ENCODE data around the gene LCN15. TPM values are rescaled to one million over a fixed set of nuclear protein-coding genes. Genes with fewer than 3 reads are reported as not detected.

LCN15 gene
- total RNA-seq, 1 experiment from 2014 or later, result not detected

DNA sequence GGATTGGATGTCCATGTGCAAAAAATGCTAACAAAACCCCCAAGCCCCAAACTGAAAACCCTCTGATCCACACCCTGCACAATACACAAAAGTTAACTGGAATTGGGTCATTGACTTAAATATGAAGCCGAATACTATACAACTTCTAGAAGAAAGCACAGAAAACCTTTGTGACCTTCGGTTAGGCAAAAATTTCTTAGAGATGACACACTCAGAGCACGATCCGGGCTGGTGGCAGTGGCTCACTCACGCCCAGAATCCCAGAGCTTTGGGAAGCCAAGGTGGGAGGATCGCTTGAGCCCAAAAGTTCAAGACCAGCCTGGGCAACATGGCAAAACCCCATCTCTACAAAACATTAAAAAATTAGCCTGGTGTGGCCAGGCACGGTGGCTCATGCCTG lies 53.8 kb downstream of the LCN15 start:
- Mint-ChIP-seq H3K4me3 (ENCODE audit: low read depth, unreplicated experiment) (no peak overlapping the region), H3K9me3 (ENCODE audit: low read depth, unreplicated experiment) (no peaks in the 10 kb centered on the region), H3K27ac (ENCODE audit: unreplicated experiment) (no peak overlapping the region), H3K36me3 (ENCODE audit: insufficient read depth, unreplicated experiment) (no peaks in the 10 kb centered on the region), H3K4me1 (ENCODE audit: low read depth, unreplicated experiment) (no peaks in the 10 kb centered on the region), H3K27me3 (ENCODE audit: unreplicated experiment) (peaks cover 9% of the 10 kb centered on the region)
- TF ChIP-seq, protein P1, sequence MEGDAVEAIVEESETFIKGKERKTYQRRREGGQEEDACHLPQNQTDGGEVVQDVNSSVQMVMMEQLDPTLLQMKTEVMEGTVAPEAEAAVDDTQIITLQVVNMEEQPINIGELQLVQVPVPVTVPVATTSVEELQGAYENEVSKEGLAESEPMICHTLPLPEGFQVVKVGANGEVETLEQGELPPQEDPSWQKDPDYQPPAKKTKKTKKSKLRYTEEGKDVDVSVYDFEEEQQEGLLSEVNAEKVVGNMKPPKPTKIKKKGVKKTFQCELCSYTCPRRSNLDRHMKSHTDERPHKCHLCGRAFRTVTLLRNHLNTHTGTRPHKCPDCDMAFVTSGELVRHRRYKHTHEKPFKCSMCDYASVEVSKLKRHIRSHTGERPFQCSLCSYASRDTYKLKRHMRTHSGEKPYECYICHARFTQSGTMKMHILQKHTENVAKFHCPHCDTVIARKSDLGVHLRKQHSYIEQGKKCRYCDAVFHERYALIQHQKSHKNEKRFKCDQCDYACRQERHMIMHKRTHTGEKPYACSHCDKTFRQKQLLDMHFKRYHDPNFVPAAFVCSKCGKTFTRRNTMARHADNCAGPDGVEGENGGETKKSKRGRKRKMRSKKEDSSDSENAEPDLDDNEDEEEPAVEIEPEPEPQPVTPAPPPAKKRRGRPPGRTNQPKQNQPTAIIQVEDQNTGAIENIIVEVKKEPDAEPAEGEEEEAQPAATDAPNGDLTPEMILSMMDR (IDR thresholded peaks at IDR 0.05; ENCODE audit: unreplicated experiment), result no peak
- intact Hi-C loops (cut with micrococcal nuclease; ENCODE audit: unreplicated experiment), result no loop called here
- CTCF ChIA-PET, result interaction anchor here (0.6 to 0.7 kb wide), 2 partner anchors 920 to 1021 kb away, joined by 3 read pairs; no protein-coding TSS in a partner anchor
- no peak for DNase-seq
- BruUV-seq (replicated peaks), result no TSS peak

Small RNA genes within 50 kb of the gene (microRNA-seq; reads per million reads assigned to microRNA genes)
- not detected for gene MIR6722

Other genes with a start within 250 kb of the LCN15 start
- 11.7 and 17.7 TPM in 2 replicates for gene NOTCH1, start 218.5 kb downstream of the LCN15 start, total RNA-seq (2022)
- gene EGFL7, start 101.6 kb downstream of the LCN15 start, total RNA-seq (2022), result 1.2 and 1.3 TPM in 2 replicates
- gene AGPAT2, start 77.1 kb downstream of the LCN15 start, total RNA-seq (2022), result 40.4 and 45.4 TPM in 2 replicates
- 4.0 TPM in 2 replicates for gene DIPK1B, start 51.9 kb downstream of the LCN15 start, total RNA-seq (2022)
- 0.33 and 1.9 TPM in 2 replicates for gene LCN10, start 21.6 kb downstream of the LCN15 start, total RNA-seq (2022)
- not detected in 2 replicates for gene LCN6, start 16.0 kb downstream of the LCN15 start, total RNA-seq (2022)
- gene LCN8, start 6.3 kb downstream of the LCN15 start, total RNA-seq (2022), result not detected in 2 replicates
- gene TMEM141, start 26.8 kb upstream of the LCN15 start, total RNA-seq (2022), result 64.1 and 75.8 TPM in 2 replicates
- 0.38 TPM in 1 of 2 replicates, not detected in the other for gene CCDC183, start 31.8 kb upstream of the LCN15 start, total RNA-seq (2022)
- gene RABL6, start 43.4 kb upstream of the LCN15 start, total RNA-seq (2022), result 68.9 and 72.4 TPM in 2 replicates
- 2.9 and 3.2 TPM in 2 replicates for gene AJM1, start 78.0 kb upstream of the LCN15 start, total RNA-seq (2022)
- 44.1 and 48.7 TPM in 2 replicates for gene PHPT1, start 84.9 kb upstream of the LCN15 start, total RNA-seq (2022)
- 3.1 and 3.6 TPM in 2 replicates for gene MAMDC4, start 87.8 kb upstream of the LCN15 start, total RNA-seq (2022)
- 233 and 238 TPM in 2 replicates for gene EDF1, start 101.8 kb upstream of the LCN15 start, total RNA-seq (2022)
- 47.8 and 50.5 TPM in 2 replicates for gene TRAF2, start 122.0 kb upstream of the LCN15 start, total RNA-seq (2022)
- 49.9 and 50.8 TPM in 2 replicates for gene FBXW5, start 180.2 kb upstream of the LCN15 start, total RNA-seq (2022)
- 3.9 and 4.0 TPM in 2 replicates for gene C8G, start 180.7 kb upstream of the LCN15 start, total RNA-seq (2022)
- 3.8 and 3.9 TPM in 2 replicates for gene LCN12, start 187.8 kb upstream of the LCN15 start, total RNA-seq (2022)
- not detected in 2 replicates for gene PTGDS, start 213.0 kb upstream of the LCN15 start, total RNA-seq (2022)
- 0.22 TPM in 1 of 2 replicates, not detected in the other for gene LCNL1, start 218.5 kb upstream of the LCN15 start, total RNA-seq (2022)
- gene PAXX, start 227.9 kb upstream of the LCN15 start, total RNA-seq (2022), result 38.3 and 43.7 TPM in 2 replicates
- 0.35 and 0.91 TPM in 2 replicates for gene CLIC3, start 232.1 kb upstream of the LCN15 start, total RNA-seq (2022)